ENCODE results near the gene PAPOLA.

The PAPOLA gene

DNA sequence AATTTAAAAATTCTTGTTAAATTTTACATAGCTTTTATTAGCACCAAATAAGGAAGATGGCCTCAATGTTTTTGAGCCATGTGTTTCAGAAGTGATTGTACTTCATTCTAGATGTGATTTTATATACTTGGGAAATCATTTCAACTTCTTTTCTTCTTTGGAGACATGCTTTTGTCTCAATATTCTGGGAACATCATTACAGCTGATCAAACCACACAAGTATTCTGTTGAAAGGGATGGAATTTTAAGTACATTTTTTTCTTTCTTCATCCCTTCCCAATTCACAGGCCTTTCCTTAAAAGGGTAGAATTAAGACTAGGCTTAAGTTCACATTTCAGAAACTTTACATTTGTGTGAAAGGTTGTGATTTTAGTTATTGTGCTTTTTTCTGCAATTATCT, 66.4 kb downstream of the PAPOLA start:
- no peak for DNase-seq

DNA sequence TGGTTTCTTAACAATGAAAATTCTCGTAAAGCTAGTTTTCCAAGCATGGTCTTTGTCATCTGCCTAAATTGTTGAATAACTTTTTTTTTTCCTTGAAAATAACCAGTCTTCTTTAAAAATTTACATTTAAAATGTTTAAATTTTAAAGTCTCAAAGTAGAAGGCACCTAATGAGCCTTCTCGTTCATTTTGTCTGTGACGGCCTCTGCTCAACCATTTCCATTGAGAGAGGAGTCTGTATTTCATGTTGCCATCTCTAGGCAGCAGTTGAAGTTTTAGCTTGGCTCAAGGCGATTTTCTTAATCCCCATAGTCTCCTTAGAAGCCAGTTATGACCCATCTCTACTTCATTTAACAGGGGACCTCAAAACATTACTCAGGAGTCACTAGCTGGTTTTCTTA, 69.1 kb downstream of the PAPOLA start:
- DNase-seq, result no peak

DNA sequence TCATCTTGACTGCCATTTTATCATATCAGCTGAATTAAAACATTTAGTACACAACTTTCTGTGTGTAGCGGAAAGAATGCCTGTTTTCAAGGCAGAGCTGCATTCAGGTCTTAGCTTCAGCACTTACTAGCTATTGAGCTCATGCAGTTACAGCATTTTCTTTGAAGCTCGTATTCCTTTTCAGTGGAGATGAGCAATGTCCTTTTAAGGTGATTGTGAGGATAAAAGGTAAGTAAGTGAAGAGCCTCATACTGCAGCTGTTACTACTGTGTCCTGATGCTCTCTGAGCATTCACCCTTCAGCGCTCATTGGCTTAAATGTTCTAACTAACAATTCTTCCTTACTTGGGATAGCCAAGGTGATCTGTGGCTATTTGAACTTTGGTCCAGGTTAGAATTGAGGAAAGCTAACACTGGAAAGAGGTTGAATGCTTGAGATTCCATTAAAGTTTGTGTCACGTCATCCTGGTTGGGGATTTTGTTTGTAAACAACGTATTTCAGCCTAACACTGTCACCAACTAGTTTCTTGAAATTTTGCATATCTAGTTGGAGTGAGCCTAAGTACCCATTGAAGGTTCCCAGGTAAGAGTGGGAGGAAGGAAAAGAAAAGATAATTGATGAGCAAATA, 71.4 kb downstream of the PAPOLA start:
- no peak for DNase-seq

- no peak for DNase-seq
These were observed 72.0 kb downstream of the PAPOLA start for GRCh38 chr14:96574171-96574632.

GRCh38 chr14:96574633-96575632, 72.8 kb downstream of the PAPOLA start:
- no peak for DNase-seq

GRCh38 chr14:96576359-96576758, 74.2 kb downstream of the PAPOLA start:
- DNase-seq, result no peak

GRCh38 chr14:96576937-96577336, 74.8 kb downstream of the PAPOLA start:
- DNase-seq, result no peak

- DNase-seq, result no peak
These were observed 76.4 kb downstream of the PAPOLA start for GRCh38 chr14:96578619-96579018.

DNA sequence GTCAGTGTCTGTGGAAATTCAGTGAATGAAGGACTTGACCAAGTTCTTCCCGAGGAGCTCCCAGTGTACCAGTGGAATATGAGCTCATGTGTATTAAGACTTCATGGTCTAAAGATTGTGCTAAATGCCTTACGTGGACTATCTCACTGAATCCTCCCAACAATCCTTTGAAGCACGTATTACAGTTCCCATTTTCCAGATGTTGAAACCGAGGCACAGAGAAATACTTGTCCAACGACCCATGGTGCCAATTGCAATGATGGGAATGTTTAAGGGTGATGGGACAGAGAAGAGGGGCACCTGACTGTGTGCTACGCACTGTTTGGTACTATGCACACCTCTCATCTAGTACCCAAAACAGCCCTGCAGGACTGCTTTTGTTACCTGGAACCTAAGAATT, 77.2 kb downstream of the PAPOLA start:
- no peak for DNase-seq

DNA sequence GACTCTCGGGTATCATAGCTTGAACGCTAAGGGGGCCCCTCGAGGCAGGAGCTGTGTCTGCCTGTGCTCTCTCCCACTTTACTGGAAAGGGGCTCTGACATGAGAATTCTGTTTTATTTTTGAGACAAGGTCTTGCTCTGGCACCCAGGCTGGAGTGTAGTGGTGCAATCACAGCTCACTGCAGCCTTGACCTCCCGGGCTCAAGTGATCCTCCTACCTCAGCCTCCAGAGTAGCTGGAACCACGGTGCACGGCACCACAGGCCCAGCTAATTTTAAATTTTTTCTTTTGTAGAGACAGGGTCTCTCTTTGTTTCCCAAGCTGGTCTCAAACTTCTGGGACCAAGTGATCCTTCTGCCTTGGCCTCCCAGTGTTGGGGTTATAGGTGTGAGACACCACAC, 77.7 kb downstream of the PAPOLA start:
- DNase-seq, result no peak

- DNase-seq, result no peak
These were observed 78.4 kb downstream of the PAPOLA start for GRCh38 chr14:96580566-96580965.

DNA sequence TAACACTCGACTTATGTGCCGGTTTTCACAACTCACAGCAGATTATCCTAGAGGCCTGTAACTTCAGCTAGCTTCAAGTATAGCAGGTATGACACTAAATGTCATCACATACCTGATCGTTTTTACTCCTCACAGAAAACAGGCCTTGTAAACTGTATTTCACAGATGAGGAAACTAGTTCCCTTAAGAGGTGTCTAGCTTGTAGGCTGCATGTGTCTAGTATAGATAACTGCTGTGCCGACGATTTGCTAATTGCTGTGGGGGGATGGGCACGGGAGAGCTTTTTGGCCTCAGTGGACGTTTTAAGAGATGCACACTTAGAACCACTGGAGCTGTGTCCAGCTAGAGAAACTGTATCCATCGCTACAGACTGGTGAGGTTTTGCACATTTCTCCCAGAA, 78.8 kb downstream of the PAPOLA start:
- no peak for DNase-seq

DNA sequence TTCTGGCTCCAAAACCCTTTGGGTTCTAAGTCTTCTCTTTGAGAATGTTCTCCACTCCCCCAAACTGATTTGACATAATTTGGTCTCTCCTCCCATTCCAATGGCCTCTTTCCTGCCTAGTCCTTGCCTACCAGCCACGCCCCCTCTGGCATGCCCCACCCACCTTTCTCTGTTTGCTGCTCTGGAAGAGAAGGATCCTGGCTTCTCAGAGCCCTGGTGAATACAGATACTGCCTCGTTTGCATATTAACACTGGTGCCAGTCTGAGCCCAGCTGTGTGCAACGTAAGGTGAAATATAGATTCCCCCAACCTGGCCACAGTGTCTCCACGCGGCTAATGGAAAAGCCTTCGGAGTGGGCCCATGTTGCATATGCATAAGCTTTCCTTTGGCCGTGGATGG, 79.7 kb downstream of the PAPOLA start:
- no peak for DNase-seq

DNA sequence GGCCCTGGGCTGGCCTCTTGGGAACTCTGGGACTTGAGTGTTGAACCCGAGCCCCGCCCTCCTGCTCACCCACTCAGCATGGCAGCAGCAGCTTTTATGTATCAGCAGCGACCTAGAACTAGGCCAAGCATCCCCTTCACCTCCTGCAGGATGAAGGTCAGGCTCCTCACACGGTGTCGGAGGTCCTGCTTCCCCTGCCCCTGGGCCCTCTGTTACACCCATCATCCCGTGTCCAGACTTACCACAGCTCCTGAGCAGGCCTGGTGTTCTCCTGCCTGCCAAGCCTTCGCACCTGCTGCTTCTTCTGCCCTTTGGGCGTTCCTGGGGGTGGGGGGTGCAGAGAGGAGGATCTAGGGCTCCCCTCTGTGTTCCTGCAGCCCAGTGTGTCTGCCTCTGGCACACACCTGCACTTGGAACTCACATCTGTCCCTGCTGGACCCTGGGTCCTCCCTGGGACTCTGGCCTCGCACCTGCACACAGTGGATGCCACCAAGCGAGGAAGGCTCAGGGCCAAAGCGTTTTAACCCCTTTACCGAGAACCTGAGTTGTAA, 80.3 kb downstream of the PAPOLA start:
- DNase-seq, result no peak

DNA sequence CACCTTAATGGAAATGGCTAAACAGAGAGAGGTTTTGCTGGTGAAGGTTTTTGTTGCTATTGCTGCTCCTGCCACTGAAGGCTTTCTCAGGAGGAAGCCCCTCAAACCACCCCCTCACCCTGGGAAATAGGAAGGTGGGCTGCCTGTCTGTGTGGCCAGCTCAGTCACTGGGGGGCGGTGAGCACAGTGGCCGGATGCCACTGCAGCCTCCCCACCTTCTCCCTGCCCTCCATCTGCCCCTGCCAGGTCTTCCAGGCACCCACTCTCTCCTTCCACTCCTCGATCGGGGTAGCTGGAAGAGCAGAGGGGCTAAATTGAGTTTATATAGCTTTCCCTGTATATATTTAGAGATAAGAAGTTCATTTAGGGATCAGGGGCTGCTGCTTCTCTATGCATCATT, 80.8 kb downstream of the PAPOLA start:
- no peak for DNase-seq

DNA sequence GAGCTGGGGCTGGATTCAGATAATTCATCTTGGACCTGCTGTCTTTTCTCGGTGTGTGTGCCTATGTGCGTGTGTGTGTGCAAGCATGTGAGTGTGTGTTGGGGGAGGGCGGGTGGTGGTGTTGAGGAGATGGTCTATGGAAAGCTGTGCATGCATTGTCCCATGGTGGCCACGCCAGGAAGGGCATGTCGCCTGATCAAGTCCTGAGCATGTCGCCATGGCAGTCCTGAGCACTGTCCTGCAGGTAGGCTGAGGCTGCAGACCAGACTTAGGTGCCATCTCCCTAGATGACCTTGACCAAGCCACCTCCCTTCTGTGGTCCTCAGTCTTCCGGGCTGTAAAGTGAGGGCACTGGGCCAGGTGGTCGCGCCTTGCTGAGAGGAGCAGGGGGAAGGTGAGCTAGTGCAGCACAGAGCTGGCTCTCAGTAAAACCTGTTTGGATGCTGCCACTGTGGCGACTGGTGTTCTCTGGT, 81.4 kb downstream of the PAPOLA start:
- DNase-seq, result no peak

DNA sequence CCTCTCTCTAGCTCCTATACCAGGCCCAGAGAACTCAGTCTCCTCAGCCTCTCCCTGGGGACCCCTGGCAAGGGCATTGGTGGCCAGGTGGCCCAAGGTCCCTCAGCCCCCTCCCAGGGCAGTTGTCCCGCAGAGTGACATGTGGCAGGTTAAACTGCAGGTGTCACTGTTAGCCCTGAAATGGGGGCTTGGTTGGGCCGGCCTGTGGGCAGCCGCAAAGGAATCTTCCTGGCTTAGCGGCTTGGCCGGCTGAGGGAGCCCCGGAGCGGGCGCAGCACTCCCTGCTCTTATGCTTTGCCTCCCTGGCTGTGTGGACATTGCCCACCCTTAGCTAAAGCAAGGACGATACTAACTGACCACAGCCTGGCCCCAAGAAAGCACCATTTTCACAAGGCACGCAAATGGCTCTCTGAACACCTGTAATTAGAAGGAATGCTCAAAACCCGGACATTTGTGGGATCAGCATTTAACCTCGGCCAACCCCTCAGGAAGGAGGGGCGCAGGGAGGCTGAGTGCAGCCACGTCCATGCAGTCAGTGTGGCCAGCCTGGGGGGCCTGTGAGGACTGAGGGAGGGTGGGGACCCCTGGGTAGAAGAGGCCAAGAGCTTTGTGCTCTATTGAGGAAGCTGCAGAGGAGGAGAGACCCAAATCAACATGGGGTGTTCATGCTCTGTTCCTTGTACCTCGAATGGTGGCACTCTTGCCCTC, 82.2 kb downstream of the PAPOLA start:
- peak in 1 of 5 donors; percentile 19 for DNase-seq

DNA sequence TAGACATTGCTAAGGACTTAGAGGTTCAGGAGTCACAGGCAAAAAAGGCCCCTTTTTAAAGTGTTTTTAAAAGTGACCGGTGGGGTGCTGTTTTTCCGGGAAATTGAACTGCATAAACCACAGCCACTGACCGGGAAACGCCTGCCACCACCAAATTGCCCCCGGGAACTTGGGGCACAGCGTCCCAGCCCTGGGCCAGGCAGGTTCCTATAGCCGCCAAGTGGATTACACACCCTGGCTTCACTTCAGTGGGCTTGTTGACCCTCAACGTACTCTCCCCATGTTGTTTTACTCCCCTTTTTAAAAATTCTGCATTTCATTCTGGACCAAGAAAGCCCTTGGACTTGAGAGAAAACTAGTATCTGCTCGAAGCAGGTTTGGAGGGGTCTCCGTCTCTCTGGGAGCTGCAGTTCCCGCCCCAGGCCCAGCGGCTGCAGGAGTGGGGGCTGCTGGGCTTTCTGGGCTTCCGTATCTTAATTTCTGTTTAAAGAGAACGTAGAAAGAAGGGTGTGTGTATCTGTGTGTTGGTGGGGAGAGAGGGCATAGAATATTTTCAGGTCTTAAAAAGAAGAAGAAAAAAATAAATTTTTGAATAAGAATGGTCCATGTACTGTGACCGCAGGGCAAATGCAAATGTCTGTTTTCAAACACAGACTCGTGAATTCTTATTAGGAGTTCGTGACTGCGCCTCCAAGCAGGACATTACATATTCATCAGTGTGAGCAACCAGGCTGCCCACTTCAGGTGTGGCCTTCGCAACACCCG, 82.9 kb downstream of the PAPOLA start:
- DNase-seq, result no peak

DNA sequence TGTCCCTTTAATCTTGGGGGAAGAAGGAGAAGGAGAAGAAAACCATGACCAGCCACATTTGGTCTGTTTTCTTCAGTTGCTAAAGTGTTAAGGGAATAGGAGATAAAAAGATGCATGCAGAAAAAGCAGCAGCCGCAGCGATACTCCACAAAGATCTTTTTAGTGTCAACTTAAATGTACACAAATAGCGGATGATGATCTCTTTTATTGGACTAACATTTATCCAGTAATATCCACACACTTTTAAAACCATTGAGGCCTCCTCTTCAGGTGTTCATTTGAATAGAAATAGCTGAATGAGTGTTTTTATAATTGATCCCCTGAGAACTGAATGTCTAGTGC, 83.5 kb downstream of the PAPOLA start:
- DNase-seq, result no peak

DNA sequence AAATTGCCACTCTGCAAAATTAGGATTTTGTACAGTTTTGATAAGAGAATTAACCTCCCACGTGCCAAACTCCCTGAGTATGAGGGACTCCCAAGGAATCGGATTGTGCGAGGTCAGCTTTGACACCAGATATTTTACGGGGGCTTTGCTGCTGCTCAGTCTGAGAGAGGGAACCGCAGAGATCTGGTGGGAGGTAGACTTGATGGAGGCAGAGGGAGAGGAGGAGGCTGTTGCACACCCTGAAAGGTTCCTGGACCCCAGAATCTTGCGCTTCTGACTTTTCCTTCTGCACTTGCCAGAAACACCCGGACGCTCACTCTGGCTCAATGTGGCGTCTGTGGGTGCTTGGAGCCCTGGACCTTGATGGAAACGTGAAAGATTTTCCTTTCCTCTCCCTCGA, 83.9 kb downstream of the PAPOLA start:
- DNase-seq, result no peak

- no peak for DNase-seq
These were observed 85.0 kb downstream of the PAPOLA start for GRCh38 chr14:96586921-96587822.

All from T-helper 1 cell (primary cell).